MM.1S (cell line): ENCODE data around the gene ADSS1.

Experiments used
- EZH2 ChIP-seq: fragments of 300-600 bp; sonication (generic); optimal IDR thresholded peaks from 2 replicates; pipeline ENCODE3; 2017; ENCODE audit warnings: low read depth, mild to moderate bottlenecking, antibody characterized with exemption, low read length, mixed read lengths
- EZH2phosphoT487 ChIP-seq: fragments of 300-600 bp; sonication (generic); IDR thresholded peaks from 2 replicates; pipeline ENCODE4 v1.6.1; 2018; ENCODE audit warnings: antibody characterized with exemption, low read length
- TF ChIP-seq, protein P1 (sequence below): fragments of 300-600 bp; sonication (generic); IDR thresholded peaks from 2 replicates; pipeline ENCODE4 v1.5.1; 2016; ENCODE audit warnings: antibody characterized with exemption, low read length, mixed read lengths

GRCh38 chr14:104782808-104783139 is 58.7 kb downstream of the ADSS1 start:
- TF ChIP-seq, protein P1, sequence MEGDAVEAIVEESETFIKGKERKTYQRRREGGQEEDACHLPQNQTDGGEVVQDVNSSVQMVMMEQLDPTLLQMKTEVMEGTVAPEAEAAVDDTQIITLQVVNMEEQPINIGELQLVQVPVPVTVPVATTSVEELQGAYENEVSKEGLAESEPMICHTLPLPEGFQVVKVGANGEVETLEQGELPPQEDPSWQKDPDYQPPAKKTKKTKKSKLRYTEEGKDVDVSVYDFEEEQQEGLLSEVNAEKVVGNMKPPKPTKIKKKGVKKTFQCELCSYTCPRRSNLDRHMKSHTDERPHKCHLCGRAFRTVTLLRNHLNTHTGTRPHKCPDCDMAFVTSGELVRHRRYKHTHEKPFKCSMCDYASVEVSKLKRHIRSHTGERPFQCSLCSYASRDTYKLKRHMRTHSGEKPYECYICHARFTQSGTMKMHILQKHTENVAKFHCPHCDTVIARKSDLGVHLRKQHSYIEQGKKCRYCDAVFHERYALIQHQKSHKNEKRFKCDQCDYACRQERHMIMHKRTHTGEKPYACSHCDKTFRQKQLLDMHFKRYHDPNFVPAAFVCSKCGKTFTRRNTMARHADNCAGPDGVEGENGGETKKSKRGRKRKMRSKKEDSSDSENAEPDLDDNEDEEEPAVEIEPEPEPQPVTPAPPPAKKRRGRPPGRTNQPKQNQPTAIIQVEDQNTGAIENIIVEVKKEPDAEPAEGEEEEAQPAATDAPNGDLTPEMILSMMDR = no peak
- no peak for TF ChIP-seq EZH2
- TF ChIP-seq EZH2phosphoT487 = no peak
